H9 (cell line): ENCODE results near the gene FRY. TPM values are rescaled to one million over a fixed set of nuclear protein-coding genes. Genes with fewer than 3 reads are reported as not detected.

Experiments
- DNase-seq: peaks from one replicate; pipeline ENCODE4 v3.0.0-alpha.2; 2017
- H2AFZ ChIP-seq: one replicate; pipeline ENCODE4 v1.6.1; 2013; ENCODE audit warnings: mild to moderate bottlenecking, low read length, control low read depth, moderate library complexity
- H2AK5ac ChIP-seq: 2 replicates; pipeline ENCODE4 v1.6.1; 2013; ENCODE audit warnings: low read length, control low read depth, mixed read lengths; ENCODE audit not compliant: insufficient read length
- H2BK120ac ChIP-seq: one replicate; pipeline ENCODE4 v1.6.1; 2013; ENCODE audit warnings: low read depth, mild to moderate bottlenecking, low read length, control low read depth, inconsistent platforms; ENCODE audit not compliant: poor library complexity, severe bottlenecking
- H2BK12ac ChIP-seq: 2 replicates; pipeline ENCODE4 v1.6.1; 2013; ENCODE audit warnings: low read length, control low read depth, mixed read lengths, low read depth; ENCODE audit not compliant: insufficient read length
- H2BK15ac ChIP-seq: 2 replicates; pipeline ENCODE4 v1.6.1; 2013; ENCODE audit warnings: low read depth, low read length, control low read depth
- H2BK20ac ChIP-seq: one replicate; pipeline ENCODE4 v1.6.1; 2013; ENCODE audit warnings: low read depth, mild to moderate bottlenecking, low read length, control low read depth, inconsistent platforms; ENCODE audit not compliant: poor library complexity, severe bottlenecking
- H2BK5ac ChIP-seq: 2 replicates; pipeline ENCODE4 v1.6.1; 2013; ENCODE audit warnings: low read length, control low read depth, mixed read lengths; ENCODE audit not compliant: insufficient read length
- H3K14ac ChIP-seq: 2 replicates; pipeline ENCODE4 v1.6.1; 2013; ENCODE audit warnings: low read length, control low read depth; ENCODE audit not compliant: insufficient read depth
- H3K18ac ChIP-seq: 2 replicates; pipeline ENCODE4 v1.6.1; 2013; ENCODE audit warnings: low read depth, mild to moderate bottlenecking, mixed read lengths, low read length, control low read depth; ENCODE audit not compliant: insufficient read length
- H3K23ac ChIP-seq: 2 replicates; pipeline ENCODE4 v1.6.1; 2013; ENCODE audit warnings: low read length, control low read depth, mixed read lengths, low read depth; ENCODE audit not compliant: insufficient read length
- H3K23me2 ChIP-seq: 2 replicates; pipeline ENCODE4 v1.6.1; 2013; ENCODE audit warnings: low read depth, mild to moderate bottlenecking, mixed read lengths, low read length, control low read depth; ENCODE audit not compliant: insufficient read length, poor library complexity, severe bottlenecking
- H3K27ac ChIP-seq: 2 replicates; pipeline ENCODE4 v1.5.1; 2013; ENCODE audit warnings: low read length, control low read depth, mixed read lengths, low read depth; ENCODE audit not compliant: insufficient read length
- H3K27me3 ChIP-seq: 2 replicates; pipeline ENCODE4 v1.6.1; 2013; ENCODE audit warnings: low read length, control low read depth, inconsistent platforms; ENCODE audit not compliant: insufficient read depth
- H3K4ac ChIP-seq: 2 replicates; pipeline ENCODE4 v1.6.1; 2013; ENCODE audit warnings: low read depth, mild to moderate bottlenecking, control low read depth, inconsistent platforms, low read length, moderate library complexity
- H3K4me1 ChIP-seq: 2 replicates; pipeline ENCODE4 v1.6.1; 2013; ENCODE audit warnings: low read length, control low read depth, inconsistent platforms; ENCODE audit not compliant: insufficient read depth
- H3K4me2 ChIP-seq: 2 replicates; pipeline ENCODE4 v1.6.1; 2013; ENCODE audit warnings: low read length, control low read depth, mixed read lengths; ENCODE audit not compliant: insufficient read length, insufficient read depth
- H3K56ac ChIP-seq: 2 replicates; pipeline ENCODE4 v1.6.1; 2013; ENCODE audit warnings: low read depth, mild to moderate bottlenecking, mixed read lengths, low read length, control low read depth; ENCODE audit not compliant: insufficient read length
- H3K79me1 ChIP-seq: 2 replicates; pipeline ENCODE4 v1.6.1; 2013; ENCODE audit warnings: low read depth, mild to moderate bottlenecking, moderate library complexity, low read length, control low read depth, inconsistent platforms; ENCODE audit not compliant: insufficient read depth, poor library complexity, severe bottlenecking
- H3K79me2 ChIP-seq: 2 replicates; pipeline ENCODE4 v1.6.1; 2013; ENCODE audit warnings: low read length, control low read depth, inconsistent platforms; ENCODE audit not compliant: insufficient read depth
- H3K9ac ChIP-seq: 2 replicates; pipeline ENCODE4 v1.6.1; 2013; ENCODE audit warnings: low read length, control low read depth, mixed read lengths; ENCODE audit not compliant: insufficient read length; ENCODE audit errors: extremely low read depth
- H3K9me3 ChIP-seq: one replicate; pipeline ENCODE4 v1.6.1; 2013; ENCODE audit warnings: low read depth, low read length, inconsistent platforms; ENCODE audit not compliant: control insufficient read depth
- H3T11ph ChIP-seq: one replicate; pipeline ENCODE4 v1.6.1; 2013; ENCODE audit warnings: mild to moderate bottlenecking, low read length, control low read depth, inconsistent platforms
- H4K20me1 ChIP-seq: one replicate; pipeline ENCODE4 v1.6.1; 2013; ENCODE audit not compliant: control insufficient read depth, insufficient read length, insufficient read depth
- H4K5ac ChIP-seq: 2 replicates; pipeline ENCODE4 v1.6.1; 2013; ENCODE audit warnings: low read depth, mild to moderate bottlenecking, mixed read lengths, low read length, control low read depth; ENCODE audit not compliant: insufficient read length
- H4K8ac ChIP-seq: replicated peaks from 2 replicates; pipeline ENCODE4 v1.6.1; 2013; ENCODE audit warnings: low read length, control low read depth, mixed read lengths, low read depth; ENCODE audit not compliant: insufficient read length
- H4K91ac ChIP-seq: 2 replicates; pipeline ENCODE4 v1.6.1; 2013; ENCODE audit warnings: low read depth, mild to moderate bottlenecking, moderate library complexity, mixed read lengths, low read length, control low read depth; ENCODE audit not compliant: insufficient read length
- H3K27ac Mint-ChIP-seq, 3 experiments: 2 replicates in 2 of 3; 3 replicates in 1 of 3; pipeline ENCODE4 v1.8.0; 2020 to 2021; ENCODE audit warnings: mixed read lengths in 3 of 3, mild to moderate bottlenecking in 1 of 3, moderate library complexity in 1 of 3
- H3K27me3 Mint-ChIP-seq: 2 replicates; pipeline ENCODE4 v1.8.0; 2021; ENCODE audit warnings: low read depth, mild to moderate bottlenecking, moderate library complexity, mixed read lengths
- H3K36me3 Mint-ChIP-seq, 3 experiments: 2 replicates in 2 of 3; 3 replicates in 1 of 3; pipeline ENCODE4 v1.8.0; 2020 to 2021; ENCODE audit warnings: low read depth in 3 of 3, mixed read lengths in 3 of 3; ENCODE audit not compliant: insufficient read depth in 1 of 3
- H3K4me1 Mint-ChIP-seq, 2 experiments: 2 replicates each; pipeline ENCODE4 v1.8.0; 2020; ENCODE audit warnings: mixed read lengths in 2 of 2
- H3K4me3 Mint-ChIP-seq, 2 experiments: 2 replicates in 1 of 2; 3 replicates in 1 of 2; pipeline ENCODE4 v1.8.0; 2020 to 2021; ENCODE audit warnings: mild to moderate bottlenecking in 2 of 2, mixed read lengths in 2 of 2, moderate library complexity in 1 of 2
- H3K9me3 Mint-ChIP-seq, 2 experiments: 2 replicates in 1 of 2; 3 replicates in 1 of 2; pipeline ENCODE4 v1.8.0; 2020; ENCODE audit warnings: mild to moderate bottlenecking in 2 of 2, mixed read lengths in 2 of 2, moderate library complexity in 1 of 2
- WGBS: extraction: QIAGEN DNeasy Blood & Tissue Kit; methylation state at CpG from one replicate; pipeline ENCODE4 v1.1.7; 2013; ENCODE audit warnings: missing lambda C conversion rate, low lambda C conversion rate, mixed read lengths; ENCODE audit not compliant: insufficient read length; ENCODE audit errors: extremely low coverage; 5-methylcytosine and 5-hydroxymethylcytosine counted together
- total RNA-seq: library from RNA; stranded (reverse); gene quantifications from 2 replicates; pipeline ENCODE4 v1.2.1, GENCODE V29; 2021
- TF ChIP-seq, protein P1 (sequence below): fragments of 200-600 bp; sonication (generic); conservative IDR thresholded peaks from 3 replicates; pipeline ENCODE4 v1.8.0; 2021; ENCODE audit warnings: antibody characterized with exemption, mild to moderate bottlenecking

Gene FRY
- total RNA-seq, 1 experiment from 2014 or later: 5.2 TPM

DNA sequence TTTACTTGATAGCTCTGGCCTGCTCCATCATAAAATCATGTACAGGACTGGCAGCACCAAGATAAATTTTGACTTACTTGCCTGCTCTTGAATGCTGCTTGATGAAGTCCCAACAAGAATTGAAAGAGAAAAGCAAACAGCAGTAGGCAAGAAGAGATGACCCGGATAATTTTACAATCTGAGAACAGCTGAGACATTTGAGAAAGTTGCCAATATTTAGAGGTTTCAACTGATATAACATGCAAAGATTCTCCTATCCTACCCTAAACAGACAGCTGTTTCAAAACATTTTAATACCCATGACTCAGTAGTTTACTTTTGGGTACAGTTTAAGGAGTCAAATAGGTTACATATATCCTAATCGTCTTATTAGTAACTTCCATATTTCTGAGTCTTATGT, 5.9 kb downstream of the FRY start:
- no peaks in the 10 kb centered on the region for H4K20me1 ChIP-seq
- no peak overlapping the region for H3K14ac ChIP-seq
- no peak overlapping the region for H3K4me2 ChIP-seq
- no peak overlapping the region for H4K5ac ChIP-seq
- Mint-ChIP-seq H3K27me3 (no peaks in the 10 kb centered on the region; the same call in 1 of the 2 replicates), H3K27ac (no peak overlapping the region), H3K4me3 (no peak overlapping the region), H3K9me3 (no peaks in the 10 kb centered on the region), H3K4me1 (peaks cover 18 to 27% of the 10 kb centered on the region in 2 experiments), H3K36me3 (no peaks in the 10 kb centered on the region)
- H3K79me2 ChIP-seq: no peaks in the 10 kb centered on the region
- H3K56ac ChIP-seq: no peak overlapping the region
- H3T11ph ChIP-seq: no peak overlapping the region
- WGBS: no CpG with 5 or more reads among the region's 2 CpGs
- H3K79me1 ChIP-seq: no peaks in the 10 kb centered on the region
- no peak overlapping the region for H4K91ac ChIP-seq
- H2BK12ac ChIP-seq: no peak overlapping the region
- no peak overlapping the region for H2BK20ac ChIP-seq
- no peaks in the 10 kb centered on the region for H3K27me3 ChIP-seq
- H2AFZ ChIP-seq: no peak overlapping the region
- no peak overlapping the region for H2AK5ac ChIP-seq
- H2BK5ac ChIP-seq: no peak overlapping the region
- TF ChIP-seq, protein P1, sequence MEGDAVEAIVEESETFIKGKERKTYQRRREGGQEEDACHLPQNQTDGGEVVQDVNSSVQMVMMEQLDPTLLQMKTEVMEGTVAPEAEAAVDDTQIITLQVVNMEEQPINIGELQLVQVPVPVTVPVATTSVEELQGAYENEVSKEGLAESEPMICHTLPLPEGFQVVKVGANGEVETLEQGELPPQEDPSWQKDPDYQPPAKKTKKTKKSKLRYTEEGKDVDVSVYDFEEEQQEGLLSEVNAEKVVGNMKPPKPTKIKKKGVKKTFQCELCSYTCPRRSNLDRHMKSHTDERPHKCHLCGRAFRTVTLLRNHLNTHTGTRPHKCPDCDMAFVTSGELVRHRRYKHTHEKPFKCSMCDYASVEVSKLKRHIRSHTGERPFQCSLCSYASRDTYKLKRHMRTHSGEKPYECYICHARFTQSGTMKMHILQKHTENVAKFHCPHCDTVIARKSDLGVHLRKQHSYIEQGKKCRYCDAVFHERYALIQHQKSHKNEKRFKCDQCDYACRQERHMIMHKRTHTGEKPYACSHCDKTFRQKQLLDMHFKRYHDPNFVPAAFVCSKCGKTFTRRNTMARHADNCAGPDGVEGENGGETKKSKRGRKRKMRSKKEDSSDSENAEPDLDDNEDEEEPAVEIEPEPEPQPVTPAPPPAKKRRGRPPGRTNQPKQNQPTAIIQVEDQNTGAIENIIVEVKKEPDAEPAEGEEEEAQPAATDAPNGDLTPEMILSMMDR: no peak
- no peak overlapping the region for H3K18ac ChIP-seq
- no peak overlapping the region for H2BK15ac ChIP-seq
- no peak for DNase-seq
- no peaks in the 10 kb centered on the region for H3K9me3 ChIP-seq
- no peak overlapping the region for H3K4ac ChIP-seq
- H3K23me2 ChIP-seq: no peaks in the 10 kb centered on the region
- H4K8ac ChIP-seq: no peak overlapping the region
- no peak overlapping the region for H3K27ac ChIP-seq
- H3K4me1 ChIP-seq: no peaks in the 10 kb centered on the region; the same call in 1 of the 2 replicates
- no peak overlapping the region for H3K9ac ChIP-seq
- no peak overlapping the region for H3K23ac ChIP-seq
- H2BK120ac ChIP-seq: no peak overlapping the region
